GM03348 (cell line): Measurements from ENCODE around the gene ASCL1.
A peak's percentile ranks its signal among the peaks of the same experiment; 100 is the strongest.

Source experiments
- DNase-seq: peaks from one replicate; pipeline ENCODE4 v3.0.0; 2012; ENCODE audit warnings: low spot score

The ASCL1 gene

GRCh38 chr12:102957339-102958050 lies at the start of gene ASCL1:
Gene ASCL1, plus strand, starts transcription at chr12:102957674. Its CDS starts 571 bp downstream, at chr12:102958245.
- DNase-seq = peak; percentile 48

GRCh38 chr12:102907918-102908317 lies 49.6 kb upstream of the ASCL1 start:
- DNase-seq = no peak

GRCh38 chr12:102910137-102910536 lies 47.3 kb upstream of the ASCL1 start:
- no peak for DNase-seq

GRCh38 chr12:102910792-102911191 lies 46.7 kb upstream of the ASCL1 start:
- no peak for DNase-seq

GRCh38 chr12:102911320-102911719 lies 46.2 kb upstream of the ASCL1 start:
- no peak for DNase-seq

GRCh38 chr12:102912258-102912657 lies 45.2 kb upstream of the ASCL1 start:
- DNase-seq = no peak

GRCh38 chr12:102913453-102914226 lies 43.8 kb upstream of the ASCL1 start:
- DNase-seq = no peak

GRCh38 chr12:102916252-102917025 lies 41.0 kb upstream of the ASCL1 start:
- no peak for DNase-seq

- peak; percentile 9 for DNase-seq
Observed at GRCh38 chr12:102917026-102917787, 40.3 kb upstream of the ASCL1 start, which contains the start of gene PAH. Gene PAH, minus strand, starts transcription at chr12:102917244. Its CDS starts 114 bp downstream, at chr12:102917130.

GRCh38 chr12:102918840-102919239 lies 38.6 kb upstream of the ASCL1 start:
- no peak for DNase-seq

- DNase-seq = no peak
Observed at GRCh38 chr12:102920271-102920670, 37.2 kb upstream of the ASCL1 start.

- no peak for DNase-seq
Observed at GRCh38 chr12:102921240-102921639, 36.2 kb upstream of the ASCL1 start.

GRCh38 chr12:102927220-102927619 lies 30.3 kb upstream of the ASCL1 start:
- no peak for DNase-seq

- no peak for DNase-seq
Observed at GRCh38 chr12:102933168-102933567, 24.3 kb upstream of the ASCL1 start.

GRCh38 chr12:102939059-102939458 lies 18.4 kb upstream of the ASCL1 start:
- no peak for DNase-seq

- no peak for DNase-seq
Observed at GRCh38 chr12:102939670-102940222, 17.7 kb upstream of the ASCL1 start.

- DNase-seq = no peak
Observed at GRCh38 chr12:102946042-102946441, 11.4 kb upstream of the ASCL1 start.

- peak; percentile 62 for DNase-seq
Observed at GRCh38 chr12:102948941-102949352, 8.5 kb upstream of the ASCL1 start.

GRCh38 chr12:102950107-102950949 lies 7.1 kb upstream of the ASCL1 start:
- no peak for DNase-seq

GRCh38 chr12:102950950-102951619 lies 6.4 kb upstream of the ASCL1 start:
- DNase-seq = no peak
